HL-60 (cell line): ENCODE results near the gene SPSB3.

Experiments
- CTCF ChIP-seq: IDR thresholded peaks from one replicate; pipeline ENCODE4 v1.5.1; 2011; ENCODE audit warnings: low read length, control low read depth, inconsistent platforms; ENCODE audit not compliant: insufficient read depth
- POLR2AphosphoS5 ChIP-seq: IDR thresholded peaks from 2 replicates; pipeline ENCODE4 v1.6.1; 2012; ENCODE audit warnings: low read depth

GRCh38 chr16:1751946-1752345 lies 30.4 kb downstream of the SPSB3 start:
- TF ChIP-seq CTCF (no peak), POLR2AphosphoS5 (no peak)
